Large intestine (tissue), 3 donors: ENCODE results near the gene NT5C. TPM values are rescaled to one million over a fixed set of nuclear protein-coding genes. Genes with fewer than 3 reads are reported as not detected.
"Not testable (repeated sequence)": the region's sequence is repeated elsewhere in the genome, so short reads cannot be mapped to it uniquely, and the experiment has no call there.

Experiments used
- DNase-seq, 2 donors: peaks; one replicate each; pipeline versions ENCODE4 v3.0.0 to v3.0.0-alpha.2; 2013
- H3K27ac ChIP-seq: one replicate; pipeline ENCODE4 v1.5.1; 2013; ENCODE audit warnings: low read length
- H3K27me3 ChIP-seq: 2 replicates; pipeline ENCODE4 v1.6.1; 2013; ENCODE audit warnings: low read length; ENCODE audit not compliant: control insufficient read depth, insufficient read depth
- H3K36me3 ChIP-seq: 2 replicates; pipeline ENCODE4 v1.6.1; 2013; ENCODE audit warnings: low read length; ENCODE audit not compliant: control insufficient read depth, insufficient read depth
- H3K4me1 ChIP-seq: one replicate; pipeline ENCODE4 v1.6.1; 2013; ENCODE audit warnings: low read length; ENCODE audit not compliant: control insufficient read depth, insufficient read depth
- H3K4me3 ChIP-seq: one replicate; pipeline ENCODE4 v1.5.1; 2013; ENCODE audit warnings: low read length
- H3K9me3 ChIP-seq: one replicate; pipeline ENCODE4 v1.6.1; 2013; ENCODE audit warnings: mild to moderate bottlenecking, low read depth, low read length, moderate library complexity; ENCODE audit not compliant: control insufficient read depth
- WGBS: methylation state at CpG from one replicate; pipeline ENCODE4 v1.1.5; 2013; ENCODE audit warnings: low lambda C conversion rate; ENCODE audit not compliant: insufficient coverage; 5-methylcytosine and 5-hydroxymethylcytosine counted together
- polyA plus RNA-seq: library from polyadenylated mRNA; unstranded; fragments of 120-200 nt; gene quantifications from one replicate; pipeline ENCODE4 v1.2.1, GENCODE V29; 2013

NT5C gene
- polyA plus RNA-seq, 1 donor = 52.2 TPM

GRCh38 chr17:75160211-75160610 is 28.7 kb upstream of the NT5C start:
- no peaks in the 10 kb centered on the region for H3K27me3 ChIP-seq
- no peak overlapping the region for H3K4me3 ChIP-seq
- no peak for DNase-seq
- H3K36me3 ChIP-seq = no peaks in the 10 kb centered on the region
- no peaks in the 10 kb centered on the region for H3K4me1 ChIP-seq
- no peaks in the 10 kb centered on the region for H3K9me3 ChIP-seq
- 100% methylated on average over 4 of the region's 5 CpGs for WGBS
- H3K27ac ChIP-seq = no peak overlapping the region

- H3K27ac ChIP-seq = no peak overlapping the region
- H3K27me3 ChIP-seq = no peaks in the 10 kb centered on the region
- WGBS = no CpG with 5 or more reads among the region's 4 CpGs
These were observed 27.9 kb upstream of the NT5C start for GRCh38 chr17:75159196-75160031.

GRCh38 chr17:75158480-75158879 is 26.9 kb upstream of the NT5C start:
- not testable (repeated sequence) for H3K27me3 ChIP-seq, H3K4me1 ChIP-seq, H3K36me3 ChIP-seq, H3K27ac ChIP-seq, DNase-seq, H3K9me3 ChIP-seq, H3K4me3 ChIP-seq
- no CpG with 5 or more reads among the region's 8 CpGs for WGBS

More at GRCh38 chr17:75159196-75160031, 27.9 kb upstream of the NT5C start:
- peak in 1 of 2 donors; percentile 19 for DNase-seq
- Histone ChIP-seq H3K9me3 (no peaks in the 10 kb centered on the region), H3K4me1 (no peaks in the 10 kb centered on the region), H3K36me3 (no peaks in the 10 kb centered on the region), H3K4me3 (no peak overlapping the region)

DNA sequence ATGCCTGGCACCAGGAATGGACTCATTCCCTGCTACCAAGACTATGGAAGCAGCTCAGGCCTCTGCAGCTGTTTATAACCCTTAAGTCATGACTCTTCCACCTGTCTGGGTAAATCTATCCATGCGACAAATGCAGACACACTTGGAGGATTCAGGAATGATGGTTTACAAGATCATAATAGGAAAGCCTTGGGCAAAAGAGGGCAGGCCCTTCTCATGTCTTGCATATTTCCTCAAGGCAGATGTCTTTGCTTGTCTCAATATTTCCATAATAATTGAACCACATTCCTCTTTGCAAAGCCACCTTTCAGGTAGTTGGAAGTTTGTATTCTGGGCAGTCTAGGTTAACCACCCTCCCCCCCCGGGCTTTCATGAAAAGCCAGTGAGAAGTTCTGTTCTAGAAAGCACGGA is 23.7 kb upstream of the NT5C start:
- no peak overlapping the region for H3K27ac ChIP-seq

GRCh38 chr17:75154195-75155106 is 22.9 kb upstream of the NT5C start, which contains the start of gene JPT1:
Gene JPT1 (minus strand): TSS chr17:75154512. CDS start chr17:75154397, 115 bp downstream.
- Histone ChIP-seq H3K4me1 (peaks cover 8% of the 10 kb centered on the region), H3K27ac (peak within 1 kb of the TSS; percentile 69), H3K27me3 (no peaks in the 10 kb centered on the region), H3K36me3 (no peaks in the 10 kb centered on the region), H3K9me3 (no peaks in the 10 kb centered on the region), H3K4me3 (peak within 1 kb of the TSS; percentile 96)
- peak; percentile 99 for DNase-seq
- WGBS = no CpG with 5 or more reads among the region's 67 CpGs

More for the DNA sequence above, 23.7 kb upstream of the NT5C start:
- WGBS = no CpG with 5 or more reads among the region's 3 CpGs
- H3K36me3 ChIP-seq = no peaks in the 10 kb centered on the region
- H3K27me3 ChIP-seq = no peaks in the 10 kb centered on the region
- peaks cover 8% of the 10 kb centered on the region for H3K4me1 ChIP-seq
- DNase-seq = no peak
- no peak overlapping the region for H3K4me3 ChIP-seq
- H3K9me3 ChIP-seq = no peaks in the 10 kb centered on the region

DNA sequence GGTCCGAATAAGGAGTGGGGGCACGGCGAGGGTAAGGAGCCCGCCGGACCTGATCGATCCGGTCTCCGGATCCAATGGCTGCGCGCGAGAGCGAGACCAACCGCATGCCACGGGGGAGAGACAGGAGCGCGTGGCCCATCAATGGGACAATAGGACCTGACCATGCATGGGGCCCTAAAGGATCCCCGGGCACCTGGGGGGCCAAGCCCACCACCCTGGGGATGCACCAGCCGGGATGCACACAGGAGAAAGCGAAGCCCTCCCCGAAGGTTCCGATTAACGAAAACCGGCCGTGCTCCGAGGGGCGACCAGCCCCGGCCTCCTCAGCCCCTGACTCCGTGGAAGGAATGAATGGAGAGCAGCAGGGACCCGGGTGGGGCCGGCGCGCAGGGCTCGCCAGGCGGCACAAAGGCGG is 22.2 kb upstream of the NT5C start:
- DNase-seq = peak; percentile 17 to 67
- Histone ChIP-seq H3K27me3 (no peaks in the 10 kb centered on the region), H3K4me3 (peak overlapping the region; percentile 96), H3K9me3 (no peaks in the 10 kb centered on the region), H3K4me1 (peaks cover 8% of the 10 kb centered on the region), H3K36me3 (no peaks in the 10 kb centered on the region), H3K27ac (peak overlapping the region; percentile 69)
- WGBS = no CpG with 5 or more reads among the region's 35 CpGs

- H3K4me3 ChIP-seq = peak overlapping the region; percentile 96
- no peaks in the 10 kb centered on the region for H3K9me3 ChIP-seq
- H3K36me3 ChIP-seq = peaks cover 2% of the 10 kb centered on the region
- H3K27ac ChIP-seq = peak overlapping the region; percentile 69
- peaks cover 13% of the 10 kb centered on the region for H3K4me1 ChIP-seq
- WGBS = no CpG with 5 or more reads among the region's 28 CpGs
- peak; percentile 57 to 80 for DNase-seq
- H3K27me3 ChIP-seq = no peaks in the 10 kb centered on the region
These were observed 21.6 kb upstream of the NT5C start for GRCh38 chr17:75152922-75153779.

- WGBS = 34% methylated on average over 4 of the region's 6 CpGs
- peak overlapping the region; percentile 96 for H3K4me3 ChIP-seq
- peak overlapping the region; percentile 69 for H3K27ac ChIP-seq
- peaks cover 3% of the 10 kb centered on the region for H3K36me3 ChIP-seq
- peaks cover 18% of the 10 kb centered on the region for H3K4me1 ChIP-seq
- H3K9me3 ChIP-seq = no peaks in the 10 kb centered on the region
- no peak for DNase-seq
- no peaks in the 10 kb centered on the region for H3K27me3 ChIP-seq
These were observed 21.0 kb upstream of the NT5C start for GRCh38 chr17:75152523-75152921.

- 89% methylated on average over 1 of the region's 6 CpGs for WGBS
- peaks cover 8% of the 10 kb centered on the region for H3K36me3 ChIP-seq
- no peaks in the 10 kb centered on the region for H3K27me3 ChIP-seq
- H3K9me3 ChIP-seq = no peaks in the 10 kb centered on the region
- peaks cover 21% of the 10 kb centered on the region for H3K4me1 ChIP-seq
- no peak overlapping the region for H3K4me3 ChIP-seq
- DNase-seq = peak in 1 of 2 donors; percentile 14
- H3K27ac ChIP-seq = peak overlapping the region; percentile 69
These were observed 20.4 kb upstream of the NT5C start for GRCh38 chr17:75151930-75152329.
